Measurements from ENCODE around the gene ATF6.

GRCh38 chr1:161722406-161722805 is 43.7 kb upstream of the ATF6 start:
- TF ChIP-seq SP1 (IDR thresholded peaks at IDR 0.05; ENCODE audit: low read depth, low read length) (no peak), KDM1A (IDR thresholded peaks at IDR 0.05; ENCODE audit: borderline replicate concordance, low read length) (no peak), CREB1 (IDR thresholded peaks at IDR 0.05) (no peak), ATF2 (IDR thresholded peaks at IDR 0.05; ENCODE audit: low read length) (no peak), POLR2AphosphoS5 (IDR thresholded peaks at IDR 0.05; ENCODE audit: low read depth, low read length) (no peak), POLR2A (IDR thresholded peaks at IDR 0.05; ENCODE audit: control extremely low read depth in 1 of 2, low read depth in 2 of 2, low read length in 2 of 2) (no peak), CHD1 (IDR thresholded peaks at IDR 0.05; ENCODE audit: low read depth, low read length) (no peak), ZNF274 (IDR thresholded peaks at IDR 0.05; ENCODE audit: borderline replicate concordance, extremely low read depth, low read length) (no peak), EZH2 (IDR thresholded peaks at IDR 0.05; ENCODE audit: low read depth, low read length, severe bottlenecking) (no peak), TAF1 (IDR thresholded peaks at IDR 0.05; ENCODE audit: low read depth, low read length) (no peak), RXRA (IDR thresholded peaks at IDR 0.05; ENCODE audit: insufficient read depth, low read depth, low read length) (no peak), CEBPB (IDR thresholded peaks at IDR 0.05; ENCODE audit: low read depth, low read length) (no peak), EP300 (IDR thresholded peaks at IDR 0.05; ENCODE audit: borderline replicate concordance in 1 of 2, low read depth in 2 of 2, low read length in 2 of 2) (no peak)
- TF ChIP-seq, protein P1, sequence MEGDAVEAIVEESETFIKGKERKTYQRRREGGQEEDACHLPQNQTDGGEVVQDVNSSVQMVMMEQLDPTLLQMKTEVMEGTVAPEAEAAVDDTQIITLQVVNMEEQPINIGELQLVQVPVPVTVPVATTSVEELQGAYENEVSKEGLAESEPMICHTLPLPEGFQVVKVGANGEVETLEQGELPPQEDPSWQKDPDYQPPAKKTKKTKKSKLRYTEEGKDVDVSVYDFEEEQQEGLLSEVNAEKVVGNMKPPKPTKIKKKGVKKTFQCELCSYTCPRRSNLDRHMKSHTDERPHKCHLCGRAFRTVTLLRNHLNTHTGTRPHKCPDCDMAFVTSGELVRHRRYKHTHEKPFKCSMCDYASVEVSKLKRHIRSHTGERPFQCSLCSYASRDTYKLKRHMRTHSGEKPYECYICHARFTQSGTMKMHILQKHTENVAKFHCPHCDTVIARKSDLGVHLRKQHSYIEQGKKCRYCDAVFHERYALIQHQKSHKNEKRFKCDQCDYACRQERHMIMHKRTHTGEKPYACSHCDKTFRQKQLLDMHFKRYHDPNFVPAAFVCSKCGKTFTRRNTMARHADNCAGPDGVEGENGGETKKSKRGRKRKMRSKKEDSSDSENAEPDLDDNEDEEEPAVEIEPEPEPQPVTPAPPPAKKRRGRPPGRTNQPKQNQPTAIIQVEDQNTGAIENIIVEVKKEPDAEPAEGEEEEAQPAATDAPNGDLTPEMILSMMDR (IDR thresholded peaks at IDR 0.05; ENCODE audit: control extremely low read depth in 1 of 3, insufficient read depth in 1 of 3, low read depth in 1 of 3, low read length in 3 of 3): no peak

Measured in H1 (cell line).